GM12878 (cell line): Measurements from ENCODE around the gene TBCD. TPM values are rescaled to one million over a fixed set of nuclear protein-coding genes. Genes with fewer than 3 reads are reported as not detected.

Source experiments
- ATAC-seq: fragments of 200-7000 bp; cut with Tn5 transposase; 3 replicates; pipeline ENCODE4 v1.9.1; 2020; ENCODE audit warnings: mild to moderate bottlenecking, moderate library complexity
- BruUV-seq: library from RNA; stranded (reverse); fragments of 400-500 nt; replicated peaks from 2 replicates; lab custom pipeline; 2021; lab: Mats Ljungman, UMichigan
- CTCF ChIA-PET: fragments of 300-600 bp; sonication (Branson Sonifier 250); formaldehyde crosslinking; extraction: SDS; loops from one replicate; lab custom pipeline; 2021; ENCODE audit warnings: inconsistent platforms; lab: Yijun Ruan, JAX
- POLR2A ChIA-PET: fragments of 350-600 bp; formaldehyde crosslinking; extraction: SDS; loops from one replicate; lab custom pipeline; 2021; ENCODE audit warnings: inconsistent platforms; lab: Charles Lee
- RAD21 ChIA-PET: fragments of 300-600 bp; sonication (Branson Sonifier 250); formaldehyde crosslinking; loops from one replicate; lab custom pipeline; 2023; ENCODE audit warnings: antibody characterized with exemption; ENCODE audit not compliant: unreplicated experiment; lab: Charles Lee
- SMC1A ChIA-PET: fragments of 300-600 bp; sonication (Branson Sonifier 250); formaldehyde crosslinking; loops from one replicate; lab custom pipeline; 2023; ENCODE audit not compliant: unreplicated experiment, uncharacterized antibody; lab: Charles Lee
- DNase-seq: peaks from one replicate; pipeline ENCODE4 v3.0.0-alpha.2; 2011; ENCODE audit warnings: low read depth, low spot score
- FAIRE-seq: peaks from 3 replicates; lab custom pipeline; 2011; peaks lifted over from hg19 to GRCh38; lab: Jason Lieb, UNC
- H2AFZ ChIP-seq: 2 replicates; pipeline ENCODE4 v1.6.0; 2011; ENCODE audit warnings: low read depth, low read length, control low read depth; ENCODE audit not compliant: control insufficient read depth
- H3K27ac ChIP-seq: 2 replicates; pipeline ENCODE4 v1.5.1; 2011; ENCODE audit warnings: control low read depth; ENCODE audit not compliant: control insufficient read depth, insufficient read depth
- H3K27me3 ChIP-seq, 2 experiments: replicated peaks in 1 of 2; 2 replicates each; pipeline versions ENCODE4 v1.6.0 to v1.6.1; 2011; ENCODE audit warnings: low read length in 1 of 2; ENCODE audit not compliant: control insufficient read depth in 2 of 2, insufficient read depth in 2 of 2
- H3K36me3 ChIP-seq, 2 experiments: 2 replicates each; pipeline ENCODE4 v1.5.1; 2011; ENCODE audit warnings: low read length in 1 of 2; ENCODE audit not compliant: control insufficient read depth in 2 of 2, insufficient read depth in 2 of 2
- H3K4me1 ChIP-seq: 2 replicates; pipeline ENCODE4 v1.6.1; 2011; ENCODE audit warnings: mild to moderate bottlenecking, low read length, moderate library complexity, mixed read lengths; ENCODE audit not compliant: control insufficient read depth, insufficient read depth
- H3K4me2 ChIP-seq: 2 replicates; pipeline ENCODE4 v1.6.0; 2011; ENCODE audit warnings: control low read depth; ENCODE audit not compliant: control insufficient read depth, insufficient read depth
- H3K4me3 ChIP-seq: fragments of 200-600 bp; sonication (generic); 2 replicates; pipeline ENCODE4 v1.5.1; 2016
- H3K79me2 ChIP-seq: 2 replicates; pipeline ENCODE4 v1.6.0; 2011; ENCODE audit warnings: low read length; ENCODE audit not compliant: control insufficient read depth, insufficient read depth
- H3K9ac ChIP-seq: 2 replicates; pipeline ENCODE4 v1.8.0; 2011; ENCODE audit warnings: low read length, control low read depth, mixed read lengths; ENCODE audit not compliant: control insufficient read depth, insufficient read depth
- H3K9me3 ChIP-seq: replicated peaks from 3 replicates; pipeline ENCODE4 v1.5.1; 2011; ENCODE audit warnings: mild to moderate bottlenecking, low read length; ENCODE audit not compliant: control insufficient read depth, insufficient read depth
- H4K20me1 ChIP-seq: 2 replicates; pipeline ENCODE4 v1.6.0; 2011; ENCODE audit not compliant: control insufficient read depth, insufficient read depth
- BACH1 ChIP-seq: fragments of 450-650 bp; IDR thresholded peaks from 2 replicates; pipeline ENCODE4 v1.6.1; 2017; ENCODE audit warnings: mild to moderate bottlenecking, borderline replicate concordance
- CEBPZ ChIP-seq: fragments of 150-350 bp; IDR thresholded peaks from 2 replicates; pipeline ENCODE4 v1.6.1; 2016; ENCODE audit warnings: low read depth, low read length
- ETV6 ChIP-seq, 2 experiments: fragments of 450-650 bp in 1 of 2; IDR thresholded peaks in 1 of 2; conservative IDR thresholded peaks in 1 of 2; 2 replicates each; pipeline ENCODE4 v1.6.1; 2014; ENCODE audit warnings: antibody characterized with exemption in 1 of 2, borderline replicate concordance in 1 of 2, low read depth in 1 of 2, mild to moderate bottlenecking in 1 of 2, moderate library complexity in 1 of 2
- HCFC1 ChIP-seq: fragments of 150-350 bp; IDR thresholded peaks from 2 replicates; pipeline ENCODE4 v1.6.1; 2014; ENCODE audit warnings: low read length
- JUND ChIP-seq: IDR thresholded peaks from 2 replicates; pipeline ENCODE4 v1.6.1; 2012; ENCODE audit warnings: low read depth, mild to moderate bottlenecking, low read length, improper control_type of control experiment, moderate library complexity
- MAX ChIP-seq: IDR thresholded peaks from 2 replicates; pipeline ENCODE4 v1.6.1; 2012; ENCODE audit warnings: low read depth, low read length, improper control_type of control experiment
- MLLT1 ChIP-seq: fragments of 450-650 bp; IDR thresholded peaks from 2 replicates; pipeline ENCODE4 v1.6.1; 2016; ENCODE audit warnings: mild to moderate bottlenecking
- NFXL1 ChIP-seq: fragments of 450-650 bp; IDR thresholded peaks from 2 replicates; pipeline ENCODE4 v1.6.1; 2017; ENCODE audit warnings: antibody characterized with exemption, mild to moderate bottlenecking, borderline replicate concordance
- RBBP5 ChIP-seq: fragments of 200-600 bp; sonication (generic); conservative IDR thresholded peaks from 2 replicates; pipeline ENCODE4 v1.6.1; 2016
- REST ChIP-seq: IDR thresholded peaks from 2 replicates; pipeline ENCODE4 v1.6.1; 2012; ENCODE audit warnings: mild to moderate bottlenecking, low read depth, low read length
- SMAD5 ChIP-seq: IDR thresholded peaks from 2 replicates; pipeline ENCODE4 v1.6.1; 2016; ENCODE audit warnings: antibody characterized with exemption, low read depth
- SREBF1 ChIP-seq: IDR thresholded peaks from 2 replicates; pipeline ENCODE4 v1.6.1; 2012; ENCODE audit warnings: mild to moderate bottlenecking, low read length
- ZBED1 ChIP-seq: IDR thresholded peaks from 2 replicates; pipeline ENCODE4 v1.6.1; 2016; ENCODE audit warnings: borderline replicate concordance
- ZBTB33 ChIP-seq: fragments of 450-650 bp; IDR thresholded peaks from 2 replicates; pipeline ENCODE4 v1.6.1; 2017; ENCODE audit warnings: mild to moderate bottlenecking
- WGBS: methylation state at CpG from one replicate; pipeline ENCODE4 v1.1.6; 2016; ENCODE audit warnings: low lambda C conversion rate; ENCODE audit not compliant: insufficient replicate concordance, insufficient coverage; ENCODE audit errors: missing lambda C conversion rate; 5-methylcytosine and 5-hydroxymethylcytosine counted together
- in situ Hi-C: fragments of 300-500 bp; cut with MboI; formaldehyde crosslinking; loops from 9 replicates; pipeline ENCODE4 v1.14.3; 2018; ENCODE audit warnings: mixed read lengths
- intact Hi-C: fragments of 100-400 bp; cut with micrococcal nuclease; formaldehyde crosslinking; loops from one replicate; pipeline ENCODE4 v1.14.2; 2022; ENCODE audit not compliant: unreplicated experiment
- polyA plus RNA-seq, 11 experiments: library from polyadenylated mRNA; depleted of rRNA in 4 of 11; unstranded in 6 of 11; stranded (reverse) in 5 of 11; fragments of >200 nt; fragmentation: Nextera tagmentation in 4 of 11; fragmentation: Illumina TruSeq in 1 of 11; extraction: Ambion mirVana in 4 of 11; extraction: Trizol in 1 of 11; gene quantifications; 1 replicate in 1 of 11; 2 replicates in 10 of 11; pipeline versions ENCODE4 v1.2.1 to v1.2.3, GENCODE V29; 2011 to 2016; ENCODE audit warnings: inconsistent platforms in 2 of 11, missing spikeins in 2 of 11, low read depth in 1 of 11
- total RNA-seq, 4 experiments: library from RNA; depleted of rRNA in 3 of 4; stranded (reverse); fragments of >200 nt in 3 of 4; fragmentation: Illumina TruSeq in 1 of 4; extraction: Trizol in 1 of 4; gene quantifications; 2 replicates each; pipeline versions ENCODE4 v1.2.1 to v1.2.3, GENCODE V29; 2013 to 2021

The TBCD gene
- total and polyA plus RNA-seq, 10 of the 15 experiments (the other 5 are each of a cell fraction or from before 2014, with no cell fraction given): 10.3 to 114 (median 52.4) TPM

GRCh38 chr17:82854226-82854625 lies 102.4 kb downstream of the TBCD start:
- ChIA-PET POLR2A (interaction anchor here (0.6 to 1.7 kb wide), 2 partner anchors 7 to 10 kb away, joined by 4 to 9 read pairs; no protein-coding TSS in a partner anchor), SMC1A (interaction anchor here (1.1 to 2.2 kb wide), 3 partner anchors 11 to 32 kb away, joined by 3 to 7 read pairs (median 3); no protein-coding TSS in a partner anchor), CTCF (interaction anchor here (1.3 kb wide), 1 partner anchor 61 kb away, joined by 3 read pairs; no protein-coding TSS in a partner anchor), RAD21 (interaction anchor here (1.7 kb wide), 1 partner anchor 10 kb away, joined by 8 read pairs; no protein-coding TSS in a partner anchor)
- no peaks in the 10 kb centered on the region for H3K27me3 ChIP-seq
- H3K4me2 ChIP-seq: no peak overlapping the region
- DNase-seq (no peak), ATAC-seq (no peak), FAIRE-seq (no peak)
- BruUV-seq: no TSS peak
- H3K9ac ChIP-seq: no peak overlapping the region
- intact Hi-C loops (no loop called here), in situ Hi-C loops (no loop called here)
- peaks cover 17% of the 10 kb centered on the region for H3K4me1 ChIP-seq
- H3K9me3 ChIP-seq: no peaks in the 10 kb centered on the region
- no peaks in the 10 kb centered on the region for H4K20me1 ChIP-seq
- H3K27ac ChIP-seq: no peak overlapping the region
- no peak overlapping the region for H3K4me3 ChIP-seq
- no peaks in the 10 kb centered on the region for H3K79me2 ChIP-seq
- no peaks in the 10 kb centered on the region; a peak in 2 of 4 replicates for H3K36me3 ChIP-seq
- H2AFZ ChIP-seq: no peak overlapping the region
- WGBS: 96% methylated on average over 11 of the region's 11 CpGs
- TF ChIP-seq BACH1 (no peak), SMAD5 (no peak), HCFC1 (no peak), ZBTB33 (no peak), MLLT1 (no peak), CEBPZ (no peak), RBBP5 (no peak), ETV6 (conservative IDR thresholded peaks at IDR 0.05 in 1 of 2, IDR thresholded peaks at IDR 0.05 in 1 of 2; ENCODE audit: borderline replicate concordance in 1 of 2, low read depth in 1 of 2) (no peak), NFXL1 (no peak), JUND (no peak), REST (no peak), MAX (no peak), ZBED1 (no peak), SREBF1 (no peak)
